ENCODE results near the gene AGRN. TPM values are rescaled to one million over a fixed set of nuclear protein-coding genes. Genes with fewer than 3 reads are reported as not detected.
"Not testable (repeated sequence)": the region's sequence is repeated elsewhere in the genome, so short reads cannot be mapped to it uniquely, and the experiment has no call there.

The AGRN gene
- total RNA-seq, 1 donor from 2014 or later = 114 TPM

- Histone ChIP-seq H3K4me1 (no peaks in the 10 kb centered on the region), H3K36me3 (no peaks in the 10 kb centered on the region), H3K27me3 (ENCODE audit: low read depth) (no peaks in the 10 kb centered on the region), H3K4me3 (no peak overlapping the region), H3K27ac (no peak overlapping the region), H3K9me3 (no peaks in the 10 kb centered on the region)
- DNase-seq (no peak), ATAC-seq (no peak)
- intact Hi-C loops (cut with DNase I) = no loop called here
- no peak for TF ChIP-seq CTCF (IDR thresholded peaks at IDR 0.05)
Observed at GRCh38 chr1:1099506-1100183, 79.7 kb downstream of the AGRN start.

- H3K4me1 ChIP-seq = no peaks in the 10 kb centered on the region
- TF ChIP-seq CTCF (IDR thresholded peaks at IDR 0.05) = no peak
- no peaks in the 10 kb centered on the region for H3K27me3 ChIP-seq (ENCODE audit: low read depth)
- DNase-seq (no peak), ATAC-seq (no peak)
- no peak overlapping the region for H3K4me3 ChIP-seq
- no peaks in the 10 kb centered on the region for H3K36me3 ChIP-seq
- intact Hi-C loops (cut with DNase I) = no loop called here
- no peaks in the 10 kb centered on the region for H3K9me3 ChIP-seq
- no peak overlapping the region for H3K27ac ChIP-seq
Observed at GRCh38 chr1:1100296-1100695, 80.4 kb downstream of the AGRN start.

- DNase-seq (no peak), ATAC-seq (no peak)
- intact Hi-C loops (cut with DNase I) = no loop called here
- no peak for TF ChIP-seq CTCF (IDR thresholded peaks at IDR 0.05)
- Histone ChIP-seq H3K4me1 (no peaks in the 10 kb centered on the region), H3K27me3 (ENCODE audit: low read depth) (no peaks in the 10 kb centered on the region), H3K36me3 (no peaks in the 10 kb centered on the region), H3K9me3 (no peaks in the 10 kb centered on the region), H3K27ac (no peak overlapping the region), H3K4me3 (no peak overlapping the region)
Observed at GRCh38 chr1:1101503-1101902, 81.6 kb downstream of the AGRN start.

GRCh38 chr1:1104152-1104551 is 84.2 kb downstream of the AGRN start:
- DNase-seq = peak; percentile 17
- intact Hi-C loops (cut with DNase I); H3K4me1 ChIP-seq; H3K4me3 ChIP-seq; H3K27me3 ChIP-seq (ENCODE audit: low read depth); H3K36me3 ChIP-seq; ATAC-seq; H3K9me3 ChIP-seq; H3K27ac ChIP-seq: not testable (repeated sequence)

Other genes starting within 250 kb of the AGRN start
- gene SAMD11, start 96.2 kb upstream of the AGRN start, total RNA-seq = 2.2 TPM
- 46.5 TPM for gene NOC2L, start 60.9 kb upstream of the AGRN start, total RNA-seq
- 17.0 TPM for gene KLHL17, start 59.5 kb upstream of the AGRN start, total RNA-seq
- 1.2 TPM for gene PLEKHN1, start 53.6 kb upstream of the AGRN start, total RNA-seq
- not detected for gene PERM1, start 38.0 kb upstream of the AGRN start, total RNA-seq
- 21.4 TPM for gene HES4, start 20.0 kb upstream of the AGRN start, total RNA-seq
- gene ISG15, start 6.6 kb upstream of the AGRN start, total RNA-seq = 76.9 TPM
- 0.65 TPM for gene RNF223, start 54.2 kb downstream of the AGRN start, total RNA-seq
- gene C1orf159, start 96.0 kb downstream of the AGRN start, total RNA-seq = 11.7 TPM
- 6.6 TPM for gene TTLL10, start 153.8 kb downstream of the AGRN start, total RNA-seq
- gene TNFRSF18, start 186.5 kb downstream of the AGRN start, total RNA-seq = 0.47 TPM
- 3.0 TPM for gene TNFRSF4, start 194.0 kb downstream of the AGRN start, total RNA-seq
- 127 TPM for gene SDF4, start 211.9 kb downstream of the AGRN start, total RNA-seq
- 13.7 TPM for gene B3GALT6, start 212.1 kb downstream of the AGRN start, total RNA-seq
- 1.2 TPM for gene C1QTNF12, start 226.6 kb downstream of the AGRN start, total RNA-seq